Tibial nerve (tissue), 4 donors: ENCODE results near the gene MDP1.

Experiments used
- CTCF ChIP-seq, 5 experiments: fragments of 200-600 bp in 3 of 5; fragments of 450-650 bp in 2 of 5; sonication (generic) in 3 of 5; IDR thresholded peaks; one replicate each; pipeline ENCODE4 v1.5.1; 2016 to 2019; ENCODE audit warnings: antibody characterized with exemption in 5 of 5, mild to moderate bottlenecking in 3 of 5, moderate library complexity in 2 of 5
- EP300 ChIP-seq, 2 donors: sonication (generic); formaldehyde crosslinking; IDR thresholded peaks; one replicate each; pipeline ENCODE4 v1.6.1; 2017; ENCODE audit warnings: antibody characterized with exemption in 2 of 2, mild to moderate bottlenecking in 1 of 2
- POLR2A ChIP-seq, 2 donors: fragments of 450-650 bp; IDR thresholded peaks; one replicate each; pipeline ENCODE4 v1.6.1; 2017; ENCODE audit warnings: antibody characterized with exemption in 2 of 2, mild to moderate bottlenecking in 2 of 2, moderate library complexity in 2 of 2

GRCh38 chr14:24246765-24247212, 30.9 kb upstream of the MDP1 start:
- no peak for TF ChIP-seq CTCF (IDR thresholded peaks at IDR 0.05)
- TF ChIP-seq POLR2A (IDR thresholded peaks at IDR 0.05), result no peak
- no peak for TF ChIP-seq EP300 (IDR thresholded peaks at IDR 0.05)
